Astrocyte (in vitro differentiated cells and primary cell): ENCODE measurements around the gene FGF12. TPM values are rescaled to one million over a fixed set of nuclear protein-coding genes. Genes with fewer than 3 reads are reported as not detected.

Experiments used
- DNase-seq: peaks from one replicate; pipeline ENCODE4 v3.0.0-alpha.2; 2010; ENCODE audit warnings: low read depth
- FAIRE-seq: peaks from 2 replicates; lab custom pipeline; 2011; peaks lifted over from hg19 to GRCh38; lab: Jason Lieb, UNC
- H2AFZ ChIP-seq: 2 replicates; pipeline ENCODE4 v1.6.0; 2012; ENCODE audit warnings: low read depth, low read length, inconsistent platforms
- H3K27ac ChIP-seq: 2 replicates; pipeline ENCODE4 v1.5.1; 2011; ENCODE audit warnings: low read depth, low read length, inconsistent platforms
- H3K27me3 ChIP-seq: 2 replicates; pipeline ENCODE4 v1.6.0; 2011; ENCODE audit warnings: low read length, inconsistent platforms; ENCODE audit not compliant: insufficient read depth
- H3K36me3 ChIP-seq: 2 replicates; pipeline ENCODE4 v1.5.1; 2011; ENCODE audit warnings: low read length, inconsistent platforms; ENCODE audit not compliant: insufficient read depth
- H3K4me1 ChIP-seq: 2 replicates; pipeline ENCODE4 v1.5.1; 2011; ENCODE audit warnings: low read length, inconsistent platforms; ENCODE audit not compliant: insufficient read depth
- H3K4me2 ChIP-seq: 2 replicates; pipeline ENCODE4 v1.6.0; 2012; ENCODE audit warnings: low read length, inconsistent platforms
- H3K4me3 ChIP-seq: 2 replicates; pipeline ENCODE4 v1.5.1; 2011; ENCODE audit warnings: low read depth, mild to moderate bottlenecking, low read length, inconsistent platforms; ENCODE audit not compliant: insufficient read depth
- H3K79me2 ChIP-seq: 2 replicates; pipeline ENCODE4 v1.6.0; 2012; ENCODE audit warnings: mild to moderate bottlenecking, low read length, inconsistent platforms; ENCODE audit not compliant: insufficient read depth
- H3K9ac ChIP-seq: 2 replicates; pipeline ENCODE4 v1.6.0; 2012; ENCODE audit warnings: mild to moderate bottlenecking, low read length, inconsistent platforms
- H3K9me3 ChIP-seq: 2 replicates; pipeline ENCODE4 v1.5.1; 2012; ENCODE audit warnings: low read depth, mild to moderate bottlenecking, low read length, inconsistent platforms; ENCODE audit not compliant: insufficient read depth
- H4K20me1 ChIP-seq: 2 replicates; pipeline ENCODE4 v1.6.0; 2012; ENCODE audit warnings: low read length, inconsistent platforms; ENCODE audit not compliant: insufficient read depth
- H3K27ac Mint-ChIP-seq: one replicate; pipeline ENCODE4 v1.8.0; 2021; ENCODE audit warnings: mild to moderate bottlenecking, mixed read lengths; ENCODE audit not compliant: unreplicated experiment
- H3K27me3 Mint-ChIP-seq: one replicate; pipeline ENCODE4 v1.8.0; 2021; ENCODE audit warnings: low read depth, mixed read lengths; ENCODE audit not compliant: unreplicated experiment
- H3K36me3 Mint-ChIP-seq: one replicate; pipeline ENCODE4 v1.8.0; 2021; ENCODE audit warnings: low read depth, mixed read lengths; ENCODE audit not compliant: unreplicated experiment
- H3K4me1 Mint-ChIP-seq: one replicate; pipeline ENCODE4 v1.8.0; 2021; ENCODE audit warnings: low read depth, mixed read lengths; ENCODE audit not compliant: unreplicated experiment
- H3K4me3 Mint-ChIP-seq: one replicate; pipeline ENCODE4 v1.8.0; 2021; ENCODE audit warnings: mild to moderate bottlenecking, moderate library complexity, mixed read lengths; ENCODE audit not compliant: unreplicated experiment
- H3K9me3 Mint-ChIP-seq: one replicate; pipeline ENCODE4 v1.8.0; 2021; ENCODE audit warnings: mild to moderate bottlenecking, mixed read lengths; ENCODE audit not compliant: unreplicated experiment
- CTCF ChIP-seq: IDR thresholded peaks from 2 replicates; pipeline ENCODE4 v1.5.1; 2011; ENCODE audit warnings: low read depth, mild to moderate bottlenecking, inconsistent platforms, low read length, moderate library complexity; ENCODE audit not compliant: insufficient read depth
- EZH2 ChIP-seq: IDR thresholded peaks from 2 replicates; pipeline ENCODE4 v1.6.1; 2012; ENCODE audit warnings: mild to moderate bottlenecking, low read length, inconsistent platforms; ENCODE audit not compliant: insufficient read depth
- total RNA-seq: library from RNA; stranded (reverse); gene quantifications from 2 replicates; pipeline ENCODE4 v1.2.1, GENCODE V29; 2021

FGF12 gene
- total RNA-seq, 1 donor from 2014 or later: 1.4 TPM

GRCh38 chr3:192331749-192332385 lies 395.5 kb downstream of the FGF12 start:
- H3K9me3 ChIP-seq: no peaks in the 10 kb centered on the region
- H3K4me2 ChIP-seq: no peak overlapping the region
- TF ChIP-seq CTCF: no peak
- TF ChIP-seq EZH2: no peak
- no peak overlapping the region for H2AFZ ChIP-seq
- no peaks in the 10 kb centered on the region for H3K36me3 ChIP-seq
- Mint-ChIP-seq H3K36me3 (no peaks in the 10 kb centered on the region), H3K4me1 (peaks cover 7% of the 10 kb centered on the region), H3K27me3 (no peaks in the 10 kb centered on the region), H3K9me3 (no peaks in the 10 kb centered on the region), H3K4me3 (no peak overlapping the region), H3K27ac (no peak overlapping the region)
- H3K27me3 ChIP-seq: no peaks in the 10 kb centered on the region
- no peak for DNase-seq
- no peaks in the 10 kb centered on the region for H3K4me1 ChIP-seq
- H4K20me1 ChIP-seq: no peaks in the 10 kb centered on the region
- H3K27ac ChIP-seq: no peak overlapping the region
- FAIRE-seq: no peak
- H3K4me3 ChIP-seq: no peak overlapping the region
- no peak overlapping the region for H3K9ac ChIP-seq
- H3K79me2 ChIP-seq: no peaks in the 10 kb centered on the region

- Histone ChIP-seq H3K27ac (no peak overlapping the region), H3K9ac (no peak overlapping the region), H3K36me3 (no peaks in the 10 kb centered on the region), H3K27me3 (no peaks in the 10 kb centered on the region), H3K4me2 (no peak overlapping the region), H2AFZ (no peak overlapping the region), H3K4me1 (no peaks in the 10 kb centered on the region), H3K79me2 (no peaks in the 10 kb centered on the region), H4K20me1 (no peaks in the 10 kb centered on the region), H3K4me3 (no peak overlapping the region), H3K9me3 (no peaks in the 10 kb centered on the region)
- Mint-ChIP-seq H3K9me3 (no peaks in the 10 kb centered on the region), H3K27ac (no peak overlapping the region), H3K4me3 (no peak overlapping the region), H3K27me3 (peaks cover 1% of the 10 kb centered on the region), H3K4me1 (no peaks in the 10 kb centered on the region), H3K36me3 (no peaks in the 10 kb centered on the region)
- DNase-seq (no peak), FAIRE-seq (no peak)
- no peak for TF ChIP-seq EZH2
- no peak for TF ChIP-seq CTCF
These were observed 400.7 kb downstream of the FGF12 start for GRCh38 chr3:192326656-192327055.

- H3K27ac ChIP-seq: no peak overlapping the region
- H3K79me2 ChIP-seq: no peaks in the 10 kb centered on the region
- no peak for FAIRE-seq
- no peaks in the 10 kb centered on the region for H3K4me1 ChIP-seq
- H3K9ac ChIP-seq: no peak overlapping the region
- no peaks in the 10 kb centered on the region for H3K9me3 ChIP-seq
- no peaks in the 10 kb centered on the region for H3K36me3 ChIP-seq
- Mint-ChIP-seq H3K36me3 (no peaks in the 10 kb centered on the region), H3K4me3 (no peak overlapping the region), H3K27me3 (no peaks in the 10 kb centered on the region), H3K4me1 (no peaks in the 10 kb centered on the region), H3K27ac (no peak overlapping the region), H3K9me3 (no peaks in the 10 kb centered on the region)
- no peak for DNase-seq
- TF ChIP-seq EZH2 (no peak), CTCF (no peak)
- no peak overlapping the region for H3K4me2 ChIP-seq
- no peak overlapping the region for H3K4me3 ChIP-seq
- H4K20me1 ChIP-seq: no peaks in the 10 kb centered on the region
- no peak overlapping the region for H2AFZ ChIP-seq
- H3K27me3 ChIP-seq: no peaks in the 10 kb centered on the region
These were observed 409.8 kb downstream of the FGF12 start for GRCh38 chr3:192317564-192317963.
